Measurements from ENCODE around the gene HDAC4. TPM values are rescaled to one million over a fixed set of nuclear protein-coding genes. Genes with fewer than 3 reads are reported as not detected.

HDAC4 gene
- polyA plus RNA-seq, 2 of the 4 experiments (the other 2 are of a cell fraction), result 8.6 to 10.4 TPM

GRCh38 chr2:239261796-239262483, 138.9 kb downstream of the HDAC4 start:
- Histone ChIP-seq H3K4me2 (no peak overlapping the region), H3K4me1 (peaks cover 28% of the 10 kb centered on the region), H3K4me3 (no peak overlapping the region), H3K27ac (peak overlapping the region in 1 of 2 experiments; percentile 23; a peak in 1 of 6 replicates), H3K9me3 (peaks cover 21% of the 10 kb centered on the region)
- TF ChIP-seq EP300 (IDR thresholded peaks at IDR 0.05) (no peak), RAD21 (conservative IDR thresholded peaks at IDR 0.05 in 1 of 2, IDR thresholded peaks at IDR 0.05 in 1 of 2) (no peak), MAFK (IDR thresholded peaks at IDR 0.05; ENCODE audit: partially characterized antibody) (no peak)
- CTCF ChIA-PET, result interaction anchor here (0.6 kb wide), 1 partner anchor 26 kb away, joined by 3 read pairs; no protein-coding TSS in a partner anchor
- POLR2A ChIA-PET, result no interaction called here
- 92% methylated on average over 21 of the region's 22 CpGs for WGBS (ENCODE audit: missing lambda C conversion rate)
- FAIRE-seq (no peak), ATAC-seq (no peak), DNase-seq (ENCODE audit: low read depth in 1 of 2, low spot score in 1 of 2) (no peak)

GRCh38 chr2:239261356-239261755, 139.5 kb downstream of the HDAC4 start:
- H3K27ac ChIP-seq, result 0 out of 6 replicates have a peak overlapping the region, but pooled peaks of 1 of the 2 experiments have one; percentile 23
- H3K9me3 ChIP-seq, result peaks cover 21% of the 10 kb centered on the region
- WGBS (ENCODE audit: missing lambda C conversion rate), result 96% methylated on average over 6 of the region's 8 CpGs
- TF ChIP-seq HOXB5 (CRISPR knock-in tag; IDR thresholded peaks at IDR 0.05), result no peak
- TF ChIP-seq PBX3 (IDR thresholded peaks at IDR 0.05), result no peak
- no peak for TF ChIP-seq ZFP36 (IDR thresholded peaks at IDR 0.05; ENCODE audit: borderline replicate concordance, partially characterized antibody)
- TF ChIP-seq RCOR1 (IDR thresholded peaks at IDR 0.05; ENCODE audit: low read depth, low read length), result no peak
- TF ChIP-seq HMGXB4 (CRISPR knock-in tag; IDR thresholded peaks at IDR 0.05; ENCODE audit: borderline replicate concordance), result no peak
- ATAC-seq (no peak), DNase-seq (ENCODE audit: low read depth in 1 of 2, low spot score in 1 of 2) (no peak), FAIRE-seq (no peak)
- H3K4me1 ChIP-seq, result peaks cover 23% of the 10 kb centered on the region
- ChIA-PET CTCF (no interaction called here), POLR2A (no interaction called here)
- H3K4me2 ChIP-seq, result no peak overlapping the region
- H3K4me3 ChIP-seq, result no peak overlapping the region

GRCh38 chr2:239260546-239261327, 140.1 kb downstream of the HDAC4 start:
- Histone ChIP-seq H3K9me3 (peaks cover 21% of the 10 kb centered on the region), H3K4me3 (no peak overlapping the region), H3K4me1 (peaks cover 20% of the 10 kb centered on the region), H3K4me2 (no peak overlapping the region), H3K27ac (no peak overlapping the region)
- ATAC-seq, result no peak
- no peak for DNase-seq (ENCODE audit: low read depth in 1 of 2, low spot score in 1 of 2)
- ChIA-PET POLR2A (no interaction called here), CTCF (no interaction called here)
- no peak for FAIRE-seq
- TF ChIP-seq SMC3 (IDR thresholded peaks at IDR 0.05) (no peak), ESRRA (IDR thresholded peaks at IDR 0.05; ENCODE audit: borderline replicate concordance, low read length) (no peak), FOSL2 (IDR thresholded peaks at IDR 0.05) (no peak), FOSL2 (CRISPR knock-in tag; IDR thresholded peaks at IDR 0.05) (no peak), MYC (IDR thresholded peaks at IDR 0.05; ENCODE audit: borderline replicate concordance, low read length) (no peak), HOXB5 (CRISPR knock-in tag; IDR thresholded peaks at IDR 0.05) (no peak), NPAS2 (CRISPR knock-in tag; IDR thresholded peaks at IDR 0.05; ENCODE audit: borderline replicate concordance) (no peak), CBX2 (IDR thresholded peaks at IDR 0.05; ENCODE audit: borderline replicate concordance, low read depth) (no peak), NR3C1 (IDR thresholded peaks at IDR 0.05) (no peak), MAX (IDR thresholded peaks at IDR 0.05) (no peak), HDAC2 (IDR thresholded peaks at IDR 0.05) (no peak), TFCP2L1 (CRISPR knock-in tag; IDR thresholded peaks at IDR 0.05) (no peak), POLR2AphosphoS2 (conservative IDR thresholded peaks at IDR 0.05; ENCODE audit: low read length) (no peak), HOXA7 (CRISPR knock-in tag; IDR thresholded peaks at IDR 0.05) (no peak), BHLHE40 (IDR thresholded peaks at IDR 0.05; ENCODE audit: low read depth, low read length) (no peak), ELK1 (IDR thresholded peaks at IDR 0.05; ENCODE audit: low read depth, low read length) (no peak)
- 95% methylated on average over 19 of the region's 21 CpGs for WGBS (ENCODE audit: missing lambda C conversion rate)

All from A549 (cell line).